Smooth muscle cell (in vitro differentiated cells): Measurements from ENCODE around the gene GIMAP4. TPM values are rescaled to one million over a fixed set of nuclear protein-coding genes. Genes with fewer than 3 reads are reported as not detected.

Source experiments
- DNase-seq: peaks from one replicate; lab custom pipeline; 2025; ENCODE audit not compliant: unreplicated experiment; lab: John Stamatoyannopoulos, UW
- H2AFZ ChIP-seq: fragments of 200-600 bp; sonication (generic); 2 replicates; pipeline ENCODE4 v1.6.0; 2016; ENCODE audit warnings: antibody characterized with exemption, low read depth, mild to moderate bottlenecking
- H3F3A ChIP-seq: fragments of 200-600 bp; sonication (generic); 2 replicates; pipeline ENCODE4 v1.6.0; 2017; ENCODE audit warnings: antibody characterized with exemption, low read depth
- H3K27ac ChIP-seq: fragments of 200-600 bp; sonication (generic); 2 replicates; pipeline ENCODE4 v1.5.1; 2016; ENCODE audit warnings: low read depth, mild to moderate bottlenecking
- H3K27me3 ChIP-seq: fragments of 200-600 bp; sonication (generic); 2 replicates; pipeline ENCODE4 v1.6.1; 2016; ENCODE audit warnings: low read depth, mild to moderate bottlenecking
- H3K36me3 ChIP-seq: fragments of 200-600 bp; sonication (generic); 2 replicates; pipeline ENCODE4 v1.5.1; 2016; ENCODE audit warnings: low read depth
- H3K4me1 ChIP-seq: fragments of 200-600 bp; sonication (generic); 2 replicates; pipeline ENCODE4 v1.5.1; 2016; ENCODE audit warnings: low read depth
- H3K4me2 ChIP-seq: fragments of 200-600 bp; sonication (generic); 2 replicates; pipeline ENCODE4 v1.6.0; 2016; ENCODE audit warnings: mild to moderate bottlenecking
- H3K4me3 ChIP-seq: fragments of 200-600 bp; sonication (generic); 2 replicates; pipeline ENCODE4 v1.5.1; 2016; ENCODE audit warnings: mild to moderate bottlenecking
- H3K79me2 ChIP-seq: fragments of 200-600 bp; sonication (generic); 2 replicates; pipeline ENCODE4 v1.6.0; 2016; ENCODE audit warnings: low read depth, mild to moderate bottlenecking
- H3K9ac ChIP-seq: fragments of 200-600 bp; sonication (generic); 2 replicates; pipeline ENCODE4 v1.6.0; 2016; ENCODE audit warnings: low read depth
- H3K9me3 ChIP-seq: fragments of 200-600 bp; sonication (generic); replicated peaks from 2 replicates; pipeline ENCODE4 v1.5.1; 2016; ENCODE audit warnings: low read depth
- H4K20me1 ChIP-seq: fragments of 200-600 bp; sonication (generic); 2 replicates; pipeline ENCODE4 v1.6.0; 2016; ENCODE audit warnings: low read depth
- CTCF ChIP-seq: fragments of 200-600 bp; sonication (generic); IDR thresholded peaks from 2 replicates; pipeline ENCODE4 v1.5.1; 2017; ENCODE audit warnings: borderline replicate concordance, mild to moderate bottlenecking, antibody characterized with exemption; ENCODE audit not compliant: insufficient read depth, poor library complexity, severe bottlenecking
- WGBS: methylation state at CpG from one replicate; pipeline ENCODE4 v1.1.7; 2016; ENCODE audit warnings: low lambda C conversion rate; 5-methylcytosine and 5-hydroxymethylcytosine counted together
- polyA plus RNA-seq: library from polyadenylated mRNA; unstranded; fragments of >200 nt; fragmentation: Nextera tagmentation; extraction: Ambion mirVana; gene quantifications from 2 replicates; pipeline ENCODE4 v1.2.1, GENCODE V29; 2016
- total RNA-seq: library from RNA; depleted of rRNA; stranded (reverse); fragments of >200 nt; gene quantifications from 2 replicates; pipeline ENCODE4 v1.2.3, GENCODE V29; 2014

Gene GIMAP4
- total and polyA plus RNA-seq, 2 experiments from 2014 or later = not detected

- Histone ChIP-seq H2AFZ (no peak overlapping the region), H3K9me3 (no peaks in the 10 kb centered on the region), H3K27ac (no peak overlapping the region), H4K20me1 (no peaks in the 10 kb centered on the region), H3F3A (no peaks in the 10 kb centered on the region), H3K79me2 (no peaks in the 10 kb centered on the region), H3K27me3 (no peaks in the 10 kb centered on the region), H3K4me1 (no peaks in the 10 kb centered on the region), H3K9ac (no peak overlapping the region), H3K36me3 (no peaks in the 10 kb centered on the region), H3K4me3 (no peak overlapping the region), H3K4me2 (no peak overlapping the region)
- no peak for TF ChIP-seq CTCF
- 77% methylated on average over 3 of the region's 3 CpGs for WGBS
- no peak for DNase-seq
Measured at GRCh38 chr7:150620617-150621371, 53.6 kb downstream of the GIMAP4 start.

GRCh38 chr7:150621376-150621775 lies 54.2 kb downstream of the GIMAP4 start:
- H3F3A ChIP-seq = no peaks in the 10 kb centered on the region
- no peak overlapping the region for H3K4me2 ChIP-seq
- H3K9ac ChIP-seq = no peak overlapping the region
- H3K27ac ChIP-seq = no peak overlapping the region
- 76% methylated on average over 1 of the region's 1 CpG for WGBS
- no peak overlapping the region for H3K4me3 ChIP-seq
- H2AFZ ChIP-seq = no peak overlapping the region
- H4K20me1 ChIP-seq = no peaks in the 10 kb centered on the region
- no peaks in the 10 kb centered on the region for H3K4me1 ChIP-seq
- TF ChIP-seq CTCF = no peak
- no peak for DNase-seq
- H3K36me3 ChIP-seq = no peaks in the 10 kb centered on the region
- no peaks in the 10 kb centered on the region for H3K27me3 ChIP-seq
- H3K9me3 ChIP-seq = no peaks in the 10 kb centered on the region
- H3K79me2 ChIP-seq = no peaks in the 10 kb centered on the region

Other genes with a start within 250 kb of the GIMAP4 start
- 6.9 and 7.4 TPM in 2 replicates for gene LRRC61, start 244.0 kb upstream of the GIMAP4 start, total RNA-seq
- gene LRRC61, start 244.0 kb upstream of the GIMAP4 start, polyA plus RNA-seq = 14.7 and 16.6 TPM in 2 replicates
- 1.7 and 7.6 TPM in 2 replicates for gene ACTR3C, start 243.8 kb upstream of the GIMAP4 start, total RNA-seq
- 0.89 and 2.4 TPM in 2 replicates for gene ACTR3C, start 243.8 kb upstream of the GIMAP4 start, polyA plus RNA-seq
- 23.6 and 23.8 TPM in 2 replicates for gene RARRES2, start 225.8 kb upstream of the GIMAP4 start, total RNA-seq
- gene RARRES2, start 225.8 kb upstream of the GIMAP4 start, polyA plus RNA-seq = 31.8 and 37.5 TPM in 2 replicates
- gene REPIN1, start 198.6 kb upstream of the GIMAP4 start, total RNA-seq = 39.4 and 60.9 TPM in 2 replicates
- 55.5 and 68.1 TPM in 2 replicates for gene REPIN1, start 198.6 kb upstream of the GIMAP4 start, polyA plus RNA-seq
- 4.7 and 5.9 TPM in 2 replicates for gene ZNF775, start 188.1 kb upstream of the GIMAP4 start, total RNA-seq
- gene ZNF775, start 188.1 kb upstream of the GIMAP4 start, polyA plus RNA-seq = 16.8 and 23.8 TPM in 2 replicates
- gene GIMAP8, start 116.8 kb upstream of the GIMAP4 start, total RNA-seq = not detected in 2 replicates
- not detected in 2 replicates for gene GIMAP8, start 116.8 kb upstream of the GIMAP4 start, polyA plus RNA-seq
- gene GIMAP7, start 52.5 kb upstream of the GIMAP4 start, total RNA-seq = not detected in 2 replicates
- gene GIMAP7, start 52.5 kb upstream of the GIMAP4 start, polyA plus RNA-seq = not detected in 2 replicates
- not detected in 2 replicates for gene GIMAP6, start 65.0 kb downstream of the GIMAP4 start, total RNA-seq
- not detected in 2 replicates for gene GIMAP6, start 65.0 kb downstream of the GIMAP4 start, polyA plus RNA-seq
- gene GIMAP2, start 118.3 kb downstream of the GIMAP4 start, total RNA-seq = not detected in 2 replicates
- gene GIMAP2, start 118.3 kb downstream of the GIMAP4 start, polyA plus RNA-seq = 0.14 TPM in 1 of 2 replicates, not detected in the other
- gene GIMAP1, start 149.2 kb downstream of the GIMAP4 start, total RNA-seq = not detected in 2 replicates
- not detected in 2 replicates for gene GIMAP1, start 149.2 kb downstream of the GIMAP4 start, polyA plus RNA-seq
- not detected in 2 replicates for gene GIMAP5, start 170.0 kb downstream of the GIMAP4 start, total RNA-seq
- not detected in 2 replicates for gene GIMAP5, start 170.0 kb downstream of the GIMAP4 start, polyA plus RNA-seq
- gene TMEM176B, start 233.0 kb downstream of the GIMAP4 start, total RNA-seq = 52.8 and 78.8 TPM in 2 replicates
- gene TMEM176B, start 233.0 kb downstream of the GIMAP4 start, polyA plus RNA-seq = 90.5 and 108 TPM in 2 replicates
- 46.6 and 52.8 TPM in 2 replicates for gene TMEM176A, start 233.4 kb downstream of the GIMAP4 start, total RNA-seq
- 95.8 and 105 TPM in 2 replicates for gene TMEM176A, start 233.4 kb downstream of the GIMAP4 start, polyA plus RNA-seq